Measurements from ENCODE around the gene AKNA.

- TF ChIP-seq, protein P1, sequence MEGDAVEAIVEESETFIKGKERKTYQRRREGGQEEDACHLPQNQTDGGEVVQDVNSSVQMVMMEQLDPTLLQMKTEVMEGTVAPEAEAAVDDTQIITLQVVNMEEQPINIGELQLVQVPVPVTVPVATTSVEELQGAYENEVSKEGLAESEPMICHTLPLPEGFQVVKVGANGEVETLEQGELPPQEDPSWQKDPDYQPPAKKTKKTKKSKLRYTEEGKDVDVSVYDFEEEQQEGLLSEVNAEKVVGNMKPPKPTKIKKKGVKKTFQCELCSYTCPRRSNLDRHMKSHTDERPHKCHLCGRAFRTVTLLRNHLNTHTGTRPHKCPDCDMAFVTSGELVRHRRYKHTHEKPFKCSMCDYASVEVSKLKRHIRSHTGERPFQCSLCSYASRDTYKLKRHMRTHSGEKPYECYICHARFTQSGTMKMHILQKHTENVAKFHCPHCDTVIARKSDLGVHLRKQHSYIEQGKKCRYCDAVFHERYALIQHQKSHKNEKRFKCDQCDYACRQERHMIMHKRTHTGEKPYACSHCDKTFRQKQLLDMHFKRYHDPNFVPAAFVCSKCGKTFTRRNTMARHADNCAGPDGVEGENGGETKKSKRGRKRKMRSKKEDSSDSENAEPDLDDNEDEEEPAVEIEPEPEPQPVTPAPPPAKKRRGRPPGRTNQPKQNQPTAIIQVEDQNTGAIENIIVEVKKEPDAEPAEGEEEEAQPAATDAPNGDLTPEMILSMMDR (IDR thresholded peaks at IDR 0.05) = no peak
- TF ChIP-seq EP300 (IDR thresholded peaks at IDR 0.05; ENCODE audit: low read depth) = no peak
Observed at GRCh38 chr9:114344188-114344566, 43.6 kb downstream of the AKNA start.
